Right ventricle myocardium inferior (tissue), 1 donor: Measurements from ENCODE around the gene MGRN1. TPM values are rescaled to one million over a fixed set of nuclear protein-coding genes. Genes with fewer than 3 reads are reported as not detected.
A peak's percentile ranks its signal among the peaks of the same experiment; 100 is the strongest.

ENCODE experiments used
- ATAC-seq: fragments of 200-7000 bp; cut with Tn5 transposase; one replicate; pipeline ENCODE4 v1.9.1; 2020; ENCODE audit warnings: mild to moderate bottlenecking, moderate library complexity
- DNase-seq: peaks from one replicate; pipeline ENCODE4 v3.0.0; 2021; ENCODE audit errors: missing footprints
- intact Hi-C: fragments of 100-400 bp; cut with DNase I; formaldehyde crosslinking; loops from one replicate; pipeline ENCODE4 v1.11.0; 2022
- total RNA-seq: library from RNA; stranded (reverse); fragmentation: NEBNext Ultra II Directional; extraction: Animal tissue kit (Norgen Biotek cat#: 25700); gene quantifications from one replicate; pipeline ENCODE4 v1.2.1, GENCODE V29; 2021
- donor health status: DM: no; HTN: yes; CAD: no; lungs with severe emphysema.

MGRN1 gene
- total RNA-seq, 1 donor from 2014 or later, result 32.2 TPM

DNA sequence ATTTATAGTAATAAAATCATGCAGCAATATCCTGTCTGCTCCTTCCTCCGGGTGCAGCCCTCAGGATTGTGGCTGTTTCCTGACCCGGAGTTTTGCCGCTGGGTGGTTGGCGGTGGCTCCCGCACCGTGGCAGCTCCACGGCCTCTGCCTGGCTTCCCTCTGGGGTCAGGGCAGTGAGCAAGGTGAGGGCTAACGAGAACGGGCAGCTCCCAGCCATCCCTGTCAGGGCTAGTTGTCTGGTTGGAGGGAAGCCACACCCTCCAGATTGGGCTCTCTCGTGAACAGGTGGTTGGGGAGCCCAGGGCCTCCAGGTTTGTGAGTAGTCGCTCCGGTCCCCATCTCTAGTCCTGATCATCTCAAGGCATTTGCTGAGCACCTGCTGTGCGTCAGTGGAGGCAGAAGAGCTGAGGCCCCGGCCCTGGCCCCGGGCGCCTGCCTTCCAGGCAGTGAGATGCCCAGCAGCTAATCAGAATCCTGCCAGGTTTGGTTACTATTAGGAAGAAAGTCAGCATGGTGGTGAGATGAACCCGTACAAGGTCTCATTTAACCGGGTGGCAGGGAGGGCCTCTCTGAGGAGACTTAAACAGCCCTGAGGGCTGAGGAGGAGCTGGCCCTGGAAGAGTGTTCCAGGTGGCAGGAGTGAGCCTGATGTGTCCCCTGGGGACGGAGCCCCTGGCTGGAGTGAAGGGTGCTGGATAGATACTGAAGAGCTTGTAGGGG, 66.5 kb downstream of the MGRN1 start:
- ATAC-seq (no peak), DNase-seq (peak; percentile 49)
- intact Hi-C loops, result loop anchor here (10.0 kb wide), 1 partner anchor 264 kb away; the partner anchor contains the start of gene SEC14L5

- DNase-seq (peak; percentile 51), ATAC-seq (no peak)
- intact Hi-C loops, result loop anchor here (10.0 kb wide), 1 partner anchor 263 kb away; the partner anchor contains the start of gene SEC14L5
Measured at GRCh38 chr16:4691666-4692412, 67.2 kb downstream of the MGRN1 start.

GRCh38 chr16:4692460-4693295, 68.1 kb downstream of the MGRN1 start:
- ATAC-seq (peak; percentile 2), DNase-seq (no peak)
- intact Hi-C loops, result loop anchor here (10.0 kb wide), 1 partner anchor 262 kb away; the partner anchor contains the start of gene SEC14L5

- peak; percentile 93 for ATAC-seq
- intact Hi-C loops, result loop anchor here (10.0 kb wide), 1 partner anchor 261 kb away; the partner anchor contains the start of gene SEC14L5
- DNase-seq, result peak; percentile 99
Measured at GRCh38 chr16:4693296-4693955, 68.8 kb downstream of the MGRN1 start, which contains the start of gene NUDT16L1. TSS of gene NUDT16L1 (plus strand) at chr16:4693562. CDS start at chr16:4693727, 165 bp downstream.

DNA sequence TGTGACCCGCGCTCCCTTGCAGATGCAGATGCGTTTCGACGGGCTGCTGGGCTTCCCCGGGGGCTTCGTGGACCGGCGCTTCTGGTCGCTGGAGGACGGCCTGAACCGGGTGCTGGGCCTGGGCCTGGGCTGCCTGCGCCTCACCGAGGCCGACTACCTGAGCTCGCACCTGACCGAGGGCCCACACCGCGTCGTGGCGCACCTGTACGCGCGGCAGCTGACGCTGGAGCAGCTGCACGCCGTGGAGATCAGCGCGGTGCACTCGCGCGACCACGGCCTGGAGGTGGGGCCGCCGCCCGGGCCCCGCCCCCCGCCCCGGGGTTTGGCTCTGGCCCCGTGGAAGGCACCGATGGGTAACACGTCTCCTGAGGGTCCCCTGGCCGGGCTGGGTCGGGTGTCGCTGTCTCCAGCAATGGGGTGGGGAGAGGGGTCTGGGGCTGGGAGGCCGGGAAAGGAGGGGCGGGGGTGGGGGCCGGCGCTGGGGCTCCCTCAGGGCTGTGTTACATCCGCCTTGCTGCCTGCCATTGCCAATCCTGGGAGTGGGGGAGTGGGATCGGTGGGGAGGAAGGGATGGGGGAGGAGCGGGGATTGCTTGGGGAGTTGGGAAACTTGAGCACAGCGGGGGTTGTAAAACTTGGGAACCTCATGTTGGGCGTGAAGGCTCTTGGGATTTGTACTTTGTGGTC, 69.5 kb downstream of the MGRN1 start:
- peak; percentile 12 for ATAC-seq
- DNase-seq, result no peak
- intact Hi-C loops, result loop anchor here (10.0 kb wide), 1 partner anchor 261 kb away; the partner anchor contains the start of gene SEC14L5

- intact Hi-C loops, result loop anchor here (10.0 kb wide), 1 partner anchor 260 kb away; the partner anchor contains the start of gene SEC14L5
- DNase-seq (peak; percentile 71), ATAC-seq (no peak)
Measured at GRCh38 chr16:4694642-4695451, 70.2 kb downstream of the MGRN1 start.

GRCh38 chr16:4695473-4696171, 71.0 kb downstream of the MGRN1 start:
- intact Hi-C loops, result loop anchor here (10.0 kb wide), 1 partner anchor 259 kb away; the partner anchor contains the start of gene SEC14L5
- no peak for DNase-seq
- ATAC-seq, result no peak

- peak; percentile 37 for ATAC-seq
- intact Hi-C loops, result loop anchor here (10.0 kb wide), 1 partner anchor 258 kb away; the partner anchor contains the start of gene SEC14L5
- DNase-seq, result peak; percentile 78
Measured at GRCh38 chr16:4696172-4696904, 71.7 kb downstream of the MGRN1 start.

DNA sequence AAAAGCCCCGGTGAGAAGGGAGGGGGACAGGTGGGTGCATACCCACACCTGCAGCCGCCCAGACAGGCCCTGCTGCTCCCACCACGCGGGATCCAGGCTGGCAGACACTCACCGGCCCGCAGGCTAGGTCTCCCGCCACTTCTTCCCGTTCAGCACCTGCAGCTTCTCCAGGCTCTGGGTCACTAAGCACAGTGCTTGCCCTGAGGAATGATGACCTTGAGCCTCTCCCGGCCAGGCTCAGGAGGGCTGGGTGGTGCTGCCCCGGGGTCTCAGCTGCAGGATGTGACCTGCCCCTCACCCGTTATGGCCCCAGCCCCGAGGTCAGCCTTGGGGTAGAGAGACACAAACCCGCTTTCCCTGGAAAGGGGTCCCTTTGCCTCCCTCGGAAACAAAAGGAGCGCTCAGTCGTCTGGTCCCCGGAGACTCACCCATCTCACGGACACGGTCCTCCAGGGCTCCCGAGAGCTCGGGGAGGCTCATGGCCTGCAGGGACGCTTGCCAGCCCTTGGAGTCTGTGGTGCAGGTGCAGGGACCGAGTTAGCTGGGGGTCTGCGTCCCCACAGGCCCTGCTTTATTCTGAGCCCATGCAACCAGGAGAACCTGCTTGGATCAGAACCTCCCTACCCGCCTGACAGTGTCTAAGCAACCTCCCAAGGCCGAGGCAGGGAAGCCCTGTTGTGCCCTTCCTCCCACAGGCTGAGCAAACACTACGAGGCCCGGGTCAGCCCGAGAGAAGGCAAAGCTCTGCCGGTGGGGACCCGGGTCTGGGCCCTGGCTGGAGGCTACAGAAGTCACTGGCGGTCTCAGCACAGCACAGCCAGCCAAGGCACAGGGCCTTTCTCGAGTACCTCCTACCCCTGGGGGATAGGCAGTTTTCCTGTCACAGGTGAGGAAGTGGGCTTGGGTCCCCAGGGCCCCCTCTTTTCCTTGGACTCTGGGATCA, 72.5 kb downstream of the MGRN1 start:
- DNase-seq, result no peak

DNA sequence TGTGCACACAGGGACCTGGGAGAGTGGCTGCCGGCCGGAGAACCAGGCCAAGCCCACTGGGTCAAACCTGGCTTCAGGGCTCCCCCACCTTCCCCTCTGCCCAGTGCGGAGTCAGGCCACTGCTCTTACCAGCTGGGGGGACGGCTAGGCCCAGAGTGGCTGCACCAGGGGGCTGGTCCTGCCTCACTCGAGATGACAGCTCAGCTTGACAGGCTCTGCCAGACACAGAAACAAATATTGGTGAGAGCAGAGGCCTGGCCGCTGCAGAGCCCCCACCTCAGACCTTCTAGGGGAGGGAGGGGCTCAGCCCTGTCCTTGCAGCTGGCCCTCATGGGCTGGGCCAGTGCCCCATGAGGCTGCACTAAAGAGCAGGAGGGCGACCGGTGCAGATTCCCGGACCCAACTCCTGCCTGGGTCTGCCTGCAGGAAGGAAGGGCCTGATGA, 73.2 kb downstream of the MGRN1 start:
- intact Hi-C loops, result loop anchor here (10.0 kb wide), 1 partner anchor 257 kb away; the partner anchor contains the start of gene SEC14L5
- no peak for ATAC-seq
- no peak for DNase-seq

More for the DNA sequence above, 72.5 kb downstream of the MGRN1 start:
- no peak for ATAC-seq
- intact Hi-C loops, result loop anchor here (10.0 kb wide), 1 partner anchor 258 kb away; the partner anchor contains the start of gene SEC14L5

DNA sequence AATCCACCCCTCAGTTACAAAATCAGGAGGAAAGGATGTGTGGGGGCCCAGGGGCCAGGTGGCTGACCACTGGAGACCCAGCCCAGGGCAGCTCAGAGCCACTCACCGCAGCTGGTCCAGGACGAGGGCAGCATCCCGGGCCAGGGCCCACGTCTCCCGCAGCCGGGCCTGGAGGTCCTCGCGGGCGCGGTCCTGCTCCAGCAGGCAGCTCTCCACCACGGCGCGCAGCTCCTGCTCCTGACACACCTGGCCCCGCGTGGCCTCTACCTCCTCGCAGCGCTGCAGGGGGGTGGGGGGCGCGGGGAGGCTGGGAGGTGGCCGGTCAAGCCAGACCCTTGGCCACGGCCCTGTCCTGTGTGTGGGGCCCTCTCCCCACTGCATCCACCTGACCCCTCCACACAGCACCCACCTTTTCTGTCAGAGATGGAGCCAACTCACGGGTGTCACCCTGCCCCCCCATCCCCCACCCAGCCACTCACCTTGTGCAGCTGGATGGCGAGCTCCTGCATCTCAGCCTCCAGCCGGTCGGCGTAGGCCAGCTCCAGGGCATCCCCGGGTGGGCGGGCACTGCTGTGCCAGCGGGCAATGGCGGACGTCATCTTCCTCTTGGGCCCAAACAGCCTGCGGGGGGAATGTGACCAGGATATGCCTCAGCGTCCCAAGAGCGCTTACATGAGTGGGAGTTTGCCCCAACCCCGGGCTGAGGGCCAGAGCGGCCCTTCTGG, 73.9 kb downstream of the MGRN1 start:
- intact Hi-C loops, result loop anchor here (10.0 kb wide), 1 partner anchor 256 kb away; the partner anchor contains the start of gene SEC14L5
- DNase-seq (no peak), ATAC-seq (no peak)

GRCh38 chr16:4699046-4699556, 74.5 kb downstream of the MGRN1 start:
- intact Hi-C loops, result loop anchor here (10.0 kb wide), 1 partner anchor 256 kb away; the partner anchor contains the start of gene SEC14L5
- ATAC-seq (no peak), DNase-seq (no peak)

DNA sequence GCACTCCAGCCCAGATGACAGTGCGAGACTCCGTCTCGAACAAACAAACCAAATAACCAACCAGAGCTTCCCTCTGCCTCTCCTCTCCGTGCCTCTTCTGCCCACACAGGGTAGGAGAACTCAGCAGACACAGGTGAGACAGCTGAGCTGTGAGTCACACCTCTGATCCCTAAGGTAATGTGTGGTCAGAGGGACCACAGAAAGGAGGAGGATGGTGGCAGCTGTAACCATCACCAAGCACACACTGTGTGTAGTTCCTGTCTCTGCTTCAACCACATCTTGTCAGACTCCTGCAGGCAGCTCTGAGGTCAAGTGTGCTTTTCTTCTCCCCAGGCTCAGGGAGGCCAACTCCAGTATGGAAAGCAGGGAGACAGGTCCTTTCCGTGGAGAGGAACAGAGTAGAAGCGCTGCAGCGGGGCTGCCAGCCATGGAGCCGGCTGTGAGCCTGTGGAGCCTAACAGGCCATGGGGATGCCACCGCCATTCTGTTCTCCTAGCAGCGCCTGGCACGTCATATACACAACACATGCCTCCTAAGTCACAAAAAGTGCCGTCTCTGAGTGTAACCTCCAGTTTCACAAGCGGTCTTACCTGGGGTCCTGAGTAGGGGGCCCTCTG, 75.9 kb downstream of the MGRN1 start:
- ATAC-seq (no peak), DNase-seq (no peak)
- intact Hi-C loops, result no loop called here
